NB4 (cell line): ENCODE data around the gene RIC8A.

Source experiments
- TF ChIP-seq, protein P1 (sequence below): IDR thresholded peaks from one replicate; pipeline ENCODE4 v1.5.1; 2012; ENCODE audit warnings: low read depth, low read length
- TF ChIP-seq, protein P2 (sequence below): IDR thresholded peaks from 2 replicates; pipeline ENCODE4 v1.6.1; 2011; ENCODE audit warnings: low read depth, low read length

DNA sequence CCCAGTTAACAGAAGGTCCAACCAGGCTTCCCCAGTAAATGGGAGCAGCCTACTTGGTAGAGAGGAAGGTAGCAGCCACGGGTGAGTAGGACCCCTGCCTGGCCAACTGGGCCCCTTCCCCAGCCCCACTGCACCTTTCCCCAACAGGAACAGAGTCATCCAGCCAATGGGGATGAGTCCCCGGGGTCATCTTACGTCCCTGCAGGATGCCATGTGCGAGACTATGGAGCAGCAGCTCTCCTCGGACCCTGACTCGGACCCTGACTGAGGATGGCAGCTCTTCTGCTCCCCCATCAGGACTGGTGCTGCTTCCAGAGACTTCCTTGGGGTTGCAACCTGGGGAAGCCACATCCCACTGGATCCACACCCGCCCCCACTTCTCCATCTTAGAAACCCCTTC is 6.6 kb downstream of the RIC8A start:
- TF ChIP-seq, protein P1, sequence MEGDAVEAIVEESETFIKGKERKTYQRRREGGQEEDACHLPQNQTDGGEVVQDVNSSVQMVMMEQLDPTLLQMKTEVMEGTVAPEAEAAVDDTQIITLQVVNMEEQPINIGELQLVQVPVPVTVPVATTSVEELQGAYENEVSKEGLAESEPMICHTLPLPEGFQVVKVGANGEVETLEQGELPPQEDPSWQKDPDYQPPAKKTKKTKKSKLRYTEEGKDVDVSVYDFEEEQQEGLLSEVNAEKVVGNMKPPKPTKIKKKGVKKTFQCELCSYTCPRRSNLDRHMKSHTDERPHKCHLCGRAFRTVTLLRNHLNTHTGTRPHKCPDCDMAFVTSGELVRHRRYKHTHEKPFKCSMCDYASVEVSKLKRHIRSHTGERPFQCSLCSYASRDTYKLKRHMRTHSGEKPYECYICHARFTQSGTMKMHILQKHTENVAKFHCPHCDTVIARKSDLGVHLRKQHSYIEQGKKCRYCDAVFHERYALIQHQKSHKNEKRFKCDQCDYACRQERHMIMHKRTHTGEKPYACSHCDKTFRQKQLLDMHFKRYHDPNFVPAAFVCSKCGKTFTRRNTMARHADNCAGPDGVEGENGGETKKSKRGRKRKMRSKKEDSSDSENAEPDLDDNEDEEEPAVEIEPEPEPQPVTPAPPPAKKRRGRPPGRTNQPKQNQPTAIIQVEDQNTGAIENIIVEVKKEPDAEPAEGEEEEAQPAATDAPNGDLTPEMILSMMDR, result no peak
- TF ChIP-seq, protein P2, sequence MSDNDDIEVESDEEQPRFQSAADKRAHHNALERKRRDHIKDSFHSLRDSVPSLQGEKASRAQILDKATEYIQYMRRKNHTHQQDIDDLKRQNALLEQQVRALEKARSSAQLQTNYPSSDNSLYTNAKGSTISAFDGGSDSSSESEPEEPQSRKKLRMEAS, result no peak
